KMS-11 (cell line): ENCODE data around the gene TMEM232.

Source experiments
- H2AFZ ChIP-seq: fragments of 200-600 bp; sonication (generic); 2 replicates; pipeline ENCODE4 v1.6.1; 2016; ENCODE audit warnings: antibody characterized with exemption, mixed run types, low read depth
- H3K27ac ChIP-seq: fragments of 200-600 bp; sonication (generic); 2 replicates; pipeline ENCODE4 v1.6.1; 2016; ENCODE audit warnings: mild to moderate bottlenecking, mixed run types
- H3K27me3 ChIP-seq: fragments of 200-600 bp; sonication (generic); 2 replicates; pipeline ENCODE4 v1.6.1; 2017; ENCODE audit warnings: mild to moderate bottlenecking, low read depth, mixed run types, moderate library complexity; ENCODE audit not compliant: insufficient read depth
- H3K36me3 ChIP-seq: fragments of 200-600 bp; sonication (generic); 2 replicates; pipeline ENCODE4 v1.6.1; 2017; ENCODE audit warnings: mild to moderate bottlenecking, mixed run types; ENCODE audit not compliant: insufficient read depth
- H3K4me1 ChIP-seq: fragments of 200-600 bp; sonication (generic); 2 replicates; pipeline ENCODE4 v1.6.1; 2016; ENCODE audit warnings: mild to moderate bottlenecking, low read depth, mixed run types; ENCODE audit not compliant: poor library complexity, severe bottlenecking
- H3K4me2 ChIP-seq: fragments of 200-600 bp; sonication (generic); 2 replicates; pipeline ENCODE4 v1.7.0; 2016; ENCODE audit warnings: mild to moderate bottlenecking, mixed run types
- H3K4me3 ChIP-seq: fragments of 200-600 bp; sonication (generic); IDR thresholded peaks from 2 replicates; pipeline ENCODE4 v1.6.1; 2017; ENCODE audit warnings: low read depth, low read length, mixed read lengths; ENCODE audit not compliant: insufficient read depth
- H3K79me2 ChIP-seq: fragments of 200-600 bp; sonication (generic); 2 replicates; pipeline ENCODE4 v1.6.1; 2016; ENCODE audit warnings: low read depth, mixed run types; ENCODE audit not compliant: insufficient read depth
- H3K9ac ChIP-seq: fragments of 200-600 bp; sonication (generic); 2 replicates; pipeline ENCODE4 v1.6.1; 2016; ENCODE audit warnings: mild to moderate bottlenecking, mixed run types
- H4K20me1 ChIP-seq: fragments of 200-600 bp; sonication (generic); 2 replicates; pipeline ENCODE4 v1.6.1; 2016; ENCODE audit warnings: mild to moderate bottlenecking, mixed run types; ENCODE audit not compliant: insufficient read depth
- TF ChIP-seq, protein P1 (sequence below): fragments of 200-600 bp; sonication (generic); conservative IDR thresholded peaks from 2 replicates; pipeline ENCODE4 v1.6.1; 2017; ENCODE audit warnings: low read depth, mild to moderate bottlenecking, antibody characterized with exemption, low read length, moderate library complexity, mixed read lengths

Gene TMEM232

DNA sequence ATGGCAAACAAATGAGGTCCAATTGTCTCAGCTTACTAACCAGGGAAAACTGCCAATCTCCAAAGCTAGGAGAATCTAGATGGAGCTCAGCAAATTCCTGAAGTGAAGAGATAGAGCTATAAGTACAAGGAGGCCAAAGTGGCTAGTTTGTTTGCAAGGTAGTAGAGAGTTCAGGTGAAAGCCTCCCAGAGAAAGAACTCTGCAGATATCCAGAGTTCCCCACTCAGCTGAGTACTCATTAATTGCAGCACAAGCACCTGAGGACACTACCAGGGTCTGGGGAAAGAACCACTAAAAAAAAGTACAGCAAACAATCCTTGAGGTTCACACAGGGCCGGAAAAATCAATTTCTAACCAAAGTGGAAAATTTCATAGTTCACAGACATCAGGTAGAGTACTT lies 250.9 kb downstream of the TMEM232 start:
- no peak overlapping the region for H3K9ac ChIP-seq
- H4K20me1 ChIP-seq = no peaks in the 10 kb centered on the region
- no peaks in the 10 kb centered on the region for H3K79me2 ChIP-seq
- no peak overlapping the region for H3K4me3 ChIP-seq
- peaks cover 20% of the 10 kb centered on the region for H3K4me1 ChIP-seq
- no peak overlapping the region for H3K27ac ChIP-seq
- H2AFZ ChIP-seq = no peak overlapping the region
- no peak overlapping the region for H3K4me2 ChIP-seq
- H3K36me3 ChIP-seq = no peaks in the 10 kb centered on the region
- TF ChIP-seq, protein P1, sequence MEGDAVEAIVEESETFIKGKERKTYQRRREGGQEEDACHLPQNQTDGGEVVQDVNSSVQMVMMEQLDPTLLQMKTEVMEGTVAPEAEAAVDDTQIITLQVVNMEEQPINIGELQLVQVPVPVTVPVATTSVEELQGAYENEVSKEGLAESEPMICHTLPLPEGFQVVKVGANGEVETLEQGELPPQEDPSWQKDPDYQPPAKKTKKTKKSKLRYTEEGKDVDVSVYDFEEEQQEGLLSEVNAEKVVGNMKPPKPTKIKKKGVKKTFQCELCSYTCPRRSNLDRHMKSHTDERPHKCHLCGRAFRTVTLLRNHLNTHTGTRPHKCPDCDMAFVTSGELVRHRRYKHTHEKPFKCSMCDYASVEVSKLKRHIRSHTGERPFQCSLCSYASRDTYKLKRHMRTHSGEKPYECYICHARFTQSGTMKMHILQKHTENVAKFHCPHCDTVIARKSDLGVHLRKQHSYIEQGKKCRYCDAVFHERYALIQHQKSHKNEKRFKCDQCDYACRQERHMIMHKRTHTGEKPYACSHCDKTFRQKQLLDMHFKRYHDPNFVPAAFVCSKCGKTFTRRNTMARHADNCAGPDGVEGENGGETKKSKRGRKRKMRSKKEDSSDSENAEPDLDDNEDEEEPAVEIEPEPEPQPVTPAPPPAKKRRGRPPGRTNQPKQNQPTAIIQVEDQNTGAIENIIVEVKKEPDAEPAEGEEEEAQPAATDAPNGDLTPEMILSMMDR = no peak
- H3K27me3 ChIP-seq = no peaks in the 10 kb centered on the region

DNA sequence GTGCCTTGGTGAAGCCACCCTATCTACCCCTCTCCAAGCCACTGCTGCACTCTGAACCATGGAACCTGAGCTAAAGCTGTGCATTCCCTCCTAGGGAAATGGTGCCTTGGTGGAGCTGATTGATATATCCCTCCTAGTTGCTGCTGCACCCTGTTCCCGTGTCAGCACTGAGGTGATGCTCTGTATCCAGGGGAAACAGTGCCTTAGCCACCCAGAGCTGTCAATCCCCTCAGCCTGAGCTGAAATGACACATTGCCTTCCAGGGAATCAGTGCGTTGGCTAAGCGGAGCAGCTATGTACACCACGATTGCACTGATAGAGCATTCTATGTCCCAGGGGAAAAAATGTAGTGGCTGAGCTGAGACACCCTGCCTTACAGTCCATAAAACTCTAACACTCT lies 257.0 kb downstream of the TMEM232 start:
- Histone ChIP-seq H3K4me3 (no peak overlapping the region), H4K20me1 (no peaks in the 10 kb centered on the region), H2AFZ (no peak overlapping the region), H3K79me2 (no peaks in the 10 kb centered on the region), H3K36me3 (no peaks in the 10 kb centered on the region), H3K27ac (no peak overlapping the region), H3K9ac (no peak overlapping the region), H3K4me2 (no peak overlapping the region), H3K27me3 (no peaks in the 10 kb centered on the region), H3K4me1 (no peaks in the 10 kb centered on the region)
- TF ChIP-seq, protein P1 = no peak

DNA sequence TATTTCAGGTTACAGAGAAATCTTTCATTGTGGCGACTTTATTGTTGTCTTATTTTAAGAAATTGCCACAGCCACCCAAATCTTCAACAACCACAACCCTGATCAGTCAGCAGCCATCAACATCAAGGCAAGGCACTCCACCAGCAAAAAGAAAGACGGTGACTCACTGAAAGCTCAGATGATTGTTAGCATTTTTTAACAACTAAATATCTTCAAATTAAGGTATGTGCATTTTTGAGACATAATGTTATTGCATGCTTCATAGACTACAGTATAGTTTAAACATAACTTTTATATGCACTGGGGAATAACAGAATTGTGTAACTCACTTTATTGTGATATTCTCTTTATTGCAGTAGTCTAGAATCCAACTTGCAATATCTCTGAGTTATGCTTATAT lies 263.4 kb downstream of the TMEM232 start:
- no peak overlapping the region for H2AFZ ChIP-seq
- H3K4me2 ChIP-seq = no peak overlapping the region
- H3K79me2 ChIP-seq = no peaks in the 10 kb centered on the region
- H3K4me3 ChIP-seq = no peak overlapping the region
- no peaks in the 10 kb centered on the region for H3K36me3 ChIP-seq
- no peaks in the 10 kb centered on the region for H4K20me1 ChIP-seq
- TF ChIP-seq, protein P1 = no peak
- no peaks in the 10 kb centered on the region for H3K27me3 ChIP-seq
- H3K4me1 ChIP-seq = no peaks in the 10 kb centered on the region
- H3K27ac ChIP-seq = no peak overlapping the region
- H3K9ac ChIP-seq = no peak overlapping the region

DNA sequence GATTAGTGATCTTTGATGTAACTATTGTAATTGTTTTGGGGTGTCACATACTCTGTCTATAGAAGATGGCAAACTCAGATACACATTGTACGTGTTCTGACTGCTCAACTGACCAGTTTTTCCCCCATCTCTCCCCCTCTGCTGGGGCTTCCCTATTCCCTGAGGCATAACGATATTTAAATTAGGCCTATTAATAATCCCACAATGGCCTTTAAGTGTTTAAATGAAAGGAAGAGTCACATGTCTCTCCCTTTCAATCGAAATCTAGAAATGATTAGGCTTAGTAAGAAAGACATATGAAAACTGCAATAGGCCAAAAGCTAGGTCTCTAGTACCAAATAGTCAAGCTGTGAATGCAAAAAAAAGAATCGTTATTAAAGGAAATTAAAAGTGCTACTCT lies 265.6 kb downstream of the TMEM232 start:
- Histone ChIP-seq H3K4me1 (no peaks in the 10 kb centered on the region), H3K4me3 (no peak overlapping the region), H3K27me3 (no peaks in the 10 kb centered on the region), H4K20me1 (no peaks in the 10 kb centered on the region), H2AFZ (no peak overlapping the region), H3K9ac (no peak overlapping the region), H3K36me3 (no peaks in the 10 kb centered on the region), H3K27ac (no peak overlapping the region), H3K79me2 (no peaks in the 10 kb centered on the region), H3K4me2 (no peak overlapping the region)
- TF ChIP-seq, protein P1 = no peak
